ENCODE measurements around the gene ATRIP. TPM values are rescaled to one million over a fixed set of nuclear protein-coding genes. Genes with fewer than 3 reads are reported as not detected.

Gene ATRIP
- total RNA-seq, 1 donor from 2014 or later, result 9.6 TPM

DNA sequence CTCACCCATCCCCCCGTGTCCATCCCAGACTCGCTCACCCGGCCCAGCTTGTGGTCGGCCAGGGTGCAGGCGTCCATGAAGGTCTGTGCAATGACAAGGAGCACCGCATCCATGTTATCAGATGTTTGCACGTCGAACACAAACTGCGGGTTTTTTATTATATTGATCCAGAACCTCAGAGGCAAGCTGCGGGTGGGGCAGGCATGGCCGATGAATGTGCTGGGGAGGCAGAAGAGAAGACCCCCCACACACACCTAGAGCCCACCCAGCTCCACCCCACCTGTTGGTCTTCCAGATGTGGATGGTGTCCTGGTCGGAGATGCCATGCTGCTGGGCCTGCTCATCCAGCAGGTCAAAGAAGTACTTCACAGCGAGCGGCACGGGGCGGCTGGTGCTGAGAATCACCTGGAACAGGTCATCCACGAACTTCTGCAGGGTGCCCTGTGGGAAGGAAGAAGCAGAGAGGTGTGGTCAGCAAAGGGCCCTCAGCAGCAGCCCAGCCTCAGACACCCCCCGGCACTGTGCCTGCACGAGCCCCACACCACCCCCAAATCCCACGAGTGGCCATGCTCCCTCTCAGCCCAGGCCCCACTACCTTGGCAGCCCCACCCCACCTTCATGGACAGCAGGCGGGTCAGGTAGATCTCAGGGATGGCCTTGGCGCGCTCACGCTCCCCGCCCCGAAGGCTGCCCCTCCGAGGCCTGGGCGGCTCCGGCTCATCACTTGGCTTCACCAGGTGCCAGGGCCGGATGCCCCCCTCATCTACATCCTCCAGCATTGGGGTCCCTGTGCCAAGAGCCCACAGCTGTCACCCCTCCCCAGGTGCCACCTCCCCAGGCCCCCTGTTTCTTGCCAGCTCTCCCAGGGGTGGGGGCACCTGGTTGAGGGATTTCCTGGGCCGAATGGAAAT, 37.0 kb upstream of the ATRIP start:
- DNase-seq (ENCODE audit: low spot score), result no peak

DNA sequence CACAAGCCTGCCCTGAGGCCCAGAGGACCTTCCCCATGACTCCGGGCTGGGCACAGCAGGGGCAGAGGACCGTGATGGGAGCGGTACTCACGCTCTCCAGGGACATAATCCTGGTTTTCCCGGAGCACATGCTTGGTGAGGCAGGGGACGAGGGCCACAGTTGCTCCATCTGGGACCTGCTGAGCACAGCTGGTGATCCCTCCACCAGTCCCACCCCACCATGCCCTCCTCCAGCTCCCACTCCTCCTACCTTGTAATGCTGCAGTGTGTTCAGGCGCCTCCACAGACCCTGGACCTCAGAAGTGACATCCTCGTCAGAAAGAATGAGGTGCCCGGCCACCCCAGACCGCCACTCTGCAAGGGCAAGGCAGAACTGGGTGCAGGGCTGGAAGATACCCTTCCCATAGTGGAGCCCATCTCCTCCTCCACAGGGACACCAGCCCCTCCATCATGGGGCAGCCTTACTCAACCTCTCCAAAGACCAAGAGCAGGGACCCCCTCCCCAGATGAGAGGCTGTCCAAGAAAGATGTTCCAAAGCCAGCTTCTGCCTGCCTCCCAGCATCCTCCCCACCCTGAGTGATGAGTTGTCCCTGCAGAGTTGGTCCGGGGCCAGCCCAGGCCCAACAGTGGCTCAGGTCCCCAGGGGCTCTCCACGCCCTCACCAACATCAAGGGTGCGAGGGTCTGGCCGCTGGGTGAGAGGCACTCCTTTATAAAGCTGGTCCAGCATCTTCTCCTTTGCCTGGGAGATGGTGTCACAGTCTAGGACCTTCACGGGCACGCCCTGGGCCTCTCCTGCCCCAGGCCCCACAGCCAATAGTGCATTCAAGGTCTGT, 36.1 kb upstream of the ATRIP start:
- no peak for DNase-seq (ENCODE audit: low spot score)

DNA sequence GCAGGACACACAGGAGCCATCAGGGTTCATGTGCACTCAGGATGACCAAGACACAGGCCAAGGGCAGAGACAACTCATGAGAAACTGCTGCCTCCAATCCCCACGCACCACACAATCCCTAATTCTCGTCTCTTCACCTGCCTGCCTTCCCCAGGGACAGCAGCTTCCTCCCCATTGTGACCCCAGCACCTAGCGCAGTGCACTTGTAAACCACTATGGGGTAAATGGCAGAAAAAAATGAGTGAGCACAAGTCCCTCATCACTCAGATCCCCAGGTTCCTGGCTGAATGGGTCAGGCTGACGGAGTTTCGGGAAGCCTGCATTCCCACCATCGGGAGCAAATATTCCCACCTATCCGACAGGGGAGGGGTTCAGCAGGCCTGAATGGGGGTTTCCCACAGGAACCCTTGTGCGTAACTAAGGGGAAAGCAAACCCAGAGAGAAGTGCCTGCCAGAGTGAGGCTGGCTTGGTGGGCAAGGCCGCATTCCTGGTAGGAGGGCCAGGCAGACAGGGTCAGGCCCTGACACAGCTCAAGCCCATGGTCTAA, 35.4 kb upstream of the ATRIP start:
- DNase-seq (ENCODE audit: low spot score), result no peak

DNA sequence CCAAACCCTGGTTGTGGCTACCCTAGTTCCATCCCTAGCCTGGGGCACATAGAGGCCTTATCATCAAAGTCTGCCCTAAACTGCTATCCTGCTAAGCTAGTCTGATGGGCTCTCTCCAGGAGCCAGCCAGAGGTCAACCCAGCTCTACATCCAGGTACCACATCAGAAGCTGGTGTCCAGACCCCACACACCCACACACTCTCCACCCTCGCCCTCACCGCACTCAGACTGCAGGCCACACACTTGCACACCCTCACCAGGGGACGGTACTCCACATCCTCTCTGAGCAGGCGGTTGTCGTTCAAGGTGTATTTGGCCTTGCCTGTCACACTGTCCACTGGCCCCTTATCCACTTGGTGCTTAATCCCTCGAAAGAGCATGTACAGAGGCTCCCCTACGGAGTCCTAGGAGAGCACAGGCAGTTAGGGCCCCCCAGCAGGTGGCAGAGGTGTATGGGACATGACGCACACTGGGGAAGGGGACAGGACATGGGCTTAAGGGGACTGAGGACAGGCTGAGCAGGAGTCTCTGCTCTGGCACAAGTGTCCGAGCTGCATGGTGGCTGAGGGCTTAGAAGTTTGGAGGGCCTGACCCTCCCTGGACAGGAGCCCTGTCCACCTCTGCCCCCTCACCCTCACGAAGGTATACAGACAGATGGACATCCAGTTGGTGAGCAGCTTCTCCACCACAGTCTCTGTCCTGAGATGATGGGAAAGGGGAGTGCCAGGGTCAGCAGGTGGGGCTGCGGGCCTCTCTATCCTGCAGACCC, 34.7 kb upstream of the ATRIP start:
- no peak for DNase-seq (ENCODE audit: low spot score)

DNA sequence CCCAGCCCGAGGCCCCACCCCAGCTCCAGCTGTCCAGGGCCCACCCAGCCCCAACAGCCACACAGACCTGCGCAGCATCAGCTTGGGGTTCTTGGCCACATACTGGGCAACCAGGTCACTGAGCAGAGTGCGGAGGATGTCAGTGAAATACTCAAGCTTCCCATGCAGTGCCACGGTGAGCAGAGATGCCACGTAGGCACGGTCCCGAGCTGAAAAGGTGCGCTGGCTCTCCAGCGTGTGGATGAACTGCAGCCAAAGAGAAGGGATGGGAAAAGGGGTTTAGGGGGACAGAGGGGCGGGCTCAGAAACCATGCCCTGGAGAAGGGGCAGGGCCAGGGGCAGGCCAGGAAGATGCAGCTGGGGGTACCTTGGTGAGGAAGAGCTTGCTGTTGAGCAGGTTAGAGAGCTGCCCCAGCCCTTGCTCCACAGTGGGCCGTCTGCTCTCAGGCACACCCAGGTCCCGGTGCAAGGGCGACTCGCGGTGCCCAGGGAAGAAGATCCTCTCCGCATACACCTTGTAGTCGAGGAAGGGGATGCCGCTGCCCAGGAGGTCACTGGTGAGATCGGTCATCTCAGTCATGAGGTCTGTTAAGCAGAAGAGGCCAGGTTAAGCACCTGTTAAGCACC, 34.0 kb upstream of the ATRIP start:
- DNase-seq (ENCODE audit: low spot score), result no peak

DNA sequence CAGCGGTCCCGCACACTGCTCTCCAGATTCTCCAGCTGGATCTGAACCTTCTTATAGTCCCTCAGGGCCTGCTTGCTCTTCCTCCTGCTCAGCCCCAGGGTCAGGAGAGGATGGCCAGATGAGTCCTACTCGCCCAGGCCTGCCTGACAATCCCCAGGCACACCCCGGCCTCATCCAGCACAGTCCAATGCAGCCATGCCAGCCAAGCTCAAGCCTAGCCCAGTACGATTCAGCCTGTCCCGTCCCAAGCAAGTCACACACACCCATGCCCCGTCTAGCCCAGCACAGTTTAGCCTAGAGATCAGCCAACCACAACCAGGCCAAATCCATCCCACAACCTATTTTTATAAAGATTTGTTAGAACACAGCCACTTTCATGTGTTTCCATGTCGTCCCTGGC, 33.5 kb upstream of the ATRIP start:
- no peak for DNase-seq (ENCODE audit: low spot score)

DNA sequence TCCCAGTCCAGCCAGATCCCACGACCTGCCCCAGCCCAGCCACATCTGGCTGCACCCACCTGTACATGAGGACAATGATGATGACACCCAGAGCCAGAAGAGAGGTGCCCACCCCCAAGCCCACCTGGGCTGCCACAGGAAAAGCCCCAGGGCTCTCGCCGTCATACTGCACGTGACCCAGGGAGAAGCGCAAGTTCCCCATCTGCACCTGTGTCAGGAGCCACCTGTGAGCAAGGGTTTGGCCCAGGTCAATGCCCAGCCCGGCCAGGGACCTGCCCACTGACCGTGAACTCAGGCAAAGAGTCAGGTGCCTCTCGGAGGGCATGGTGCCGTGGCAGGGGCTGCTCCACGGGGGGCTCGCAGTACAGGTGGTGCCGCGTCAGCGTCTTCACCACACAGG, 32.9 kb upstream of the ATRIP start:
- DNase-seq (ENCODE audit: low spot score), result no peak

DNA sequence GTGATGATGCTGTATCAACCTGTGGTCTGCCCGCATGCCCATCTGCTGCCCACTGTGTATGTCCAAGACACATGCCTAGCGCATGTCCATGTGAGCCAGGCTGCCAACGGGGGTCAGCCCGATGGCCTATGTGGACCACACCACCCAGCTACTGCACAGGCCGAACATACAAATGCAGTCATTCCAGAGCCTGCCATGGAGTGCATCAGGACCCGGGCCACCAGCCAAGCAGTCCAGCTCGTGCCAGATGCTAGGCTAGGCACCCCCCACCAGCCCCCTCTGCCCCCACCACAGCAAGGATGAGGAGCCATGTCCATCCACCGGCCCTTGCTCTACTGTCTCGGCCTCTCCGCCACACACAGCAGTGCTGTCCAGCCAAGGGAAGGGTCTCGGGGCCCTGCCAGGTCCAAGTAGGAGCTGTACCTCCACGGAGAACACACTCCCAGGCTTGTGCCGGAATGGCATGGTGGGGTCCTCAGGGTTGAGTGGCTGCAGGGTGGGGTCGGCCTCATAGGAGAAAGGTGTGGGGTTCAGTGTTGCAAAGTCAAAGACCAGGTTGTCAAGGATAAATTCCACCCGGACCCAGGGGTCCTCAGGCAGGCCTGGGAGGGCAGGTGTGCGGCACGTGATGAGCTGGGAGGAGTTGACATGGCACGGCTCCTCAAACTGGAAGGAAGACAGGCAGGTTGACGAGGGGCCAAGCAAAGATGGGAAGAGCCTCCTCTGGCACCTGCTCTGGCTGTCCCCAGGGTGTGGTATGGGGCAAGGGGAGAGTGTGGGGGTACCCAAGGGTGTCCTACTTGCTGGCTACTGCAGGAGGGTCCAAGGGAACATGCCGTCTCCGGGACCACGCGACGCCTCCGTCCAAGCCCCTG, 31.9 kb upstream of the ATRIP start:
- DNase-seq (ENCODE audit: low spot score), result no peak

DNA sequence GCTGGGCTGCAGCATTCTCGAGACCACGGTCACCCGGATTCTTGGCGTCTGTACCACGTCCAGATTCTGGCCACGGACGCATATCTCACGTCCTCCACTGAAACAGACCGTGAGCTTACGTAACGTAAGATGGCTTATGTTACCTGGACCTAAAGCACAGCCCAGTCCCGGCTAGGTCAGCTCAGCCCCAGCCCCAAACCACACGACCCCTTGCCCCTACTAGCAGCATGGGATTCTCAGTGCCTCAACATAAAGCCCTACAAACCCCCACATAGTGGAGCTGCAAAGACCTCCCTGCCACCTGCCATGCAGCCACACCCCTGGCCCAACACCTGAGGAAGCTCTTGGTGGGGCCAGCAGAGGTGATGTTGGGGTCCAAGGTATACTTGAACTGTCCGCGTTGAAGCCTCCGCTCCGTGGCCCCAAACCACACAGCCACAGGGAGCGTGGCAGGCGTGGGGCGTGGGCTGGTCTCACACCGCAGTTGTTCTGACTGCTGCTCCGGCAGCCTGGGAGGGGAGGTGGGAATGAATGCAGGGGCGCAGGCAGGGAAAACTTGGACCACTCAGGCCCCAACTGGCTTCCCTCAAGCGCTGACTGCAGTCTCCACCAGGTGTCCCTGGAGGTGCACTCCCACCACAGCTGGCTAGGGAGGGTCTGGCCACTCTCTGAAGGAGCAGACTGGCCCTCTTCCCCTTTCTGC, 31.1 kb upstream of the ATRIP start:
- DNase-seq (ENCODE audit: low spot score), result no peak

DNA sequence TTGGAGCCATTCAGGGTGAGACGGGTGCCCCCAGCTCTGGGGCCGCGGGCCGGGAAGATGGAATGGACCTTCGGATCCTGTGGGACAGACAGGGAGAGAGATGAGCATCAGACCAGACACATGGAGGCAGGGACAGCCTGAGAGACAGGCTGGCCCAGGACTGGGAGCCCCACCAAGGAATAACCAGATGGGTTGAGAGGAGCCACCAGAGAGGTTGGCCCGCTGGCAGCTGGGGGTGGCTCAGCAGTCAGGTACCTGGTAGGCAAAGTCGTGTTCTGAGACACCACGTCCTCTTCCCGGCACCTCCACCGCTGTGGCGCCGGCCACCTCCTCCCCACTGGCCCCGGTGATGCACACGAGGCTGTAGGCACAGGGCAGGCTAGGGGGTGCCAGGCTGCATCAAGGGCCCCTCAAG, 30.4 kb upstream of the ATRIP start:
- no peak for DNase-seq (ENCODE audit: low spot score)

DNA sequence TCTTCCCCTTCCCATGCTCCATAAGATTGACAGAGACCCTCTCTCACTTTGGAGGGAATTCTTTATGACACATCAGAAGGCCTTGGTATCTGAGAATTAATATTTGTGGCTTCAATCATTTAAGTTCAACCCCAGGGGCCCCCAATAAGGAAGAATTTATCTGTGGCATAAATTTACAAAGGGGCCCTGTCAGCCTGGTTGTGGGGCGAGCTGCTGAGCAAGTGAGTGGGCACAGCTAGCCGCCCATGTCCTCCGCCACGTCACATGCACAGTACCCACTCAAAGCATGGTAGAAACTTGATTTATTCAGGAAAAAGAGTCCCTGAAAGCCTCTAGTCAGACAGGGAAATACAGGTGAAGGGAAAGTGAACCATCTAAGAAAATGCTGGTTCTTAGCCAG, 30.0 kb upstream of the ATRIP start:
- no peak for DNase-seq (ENCODE audit: low spot score)

DNA sequence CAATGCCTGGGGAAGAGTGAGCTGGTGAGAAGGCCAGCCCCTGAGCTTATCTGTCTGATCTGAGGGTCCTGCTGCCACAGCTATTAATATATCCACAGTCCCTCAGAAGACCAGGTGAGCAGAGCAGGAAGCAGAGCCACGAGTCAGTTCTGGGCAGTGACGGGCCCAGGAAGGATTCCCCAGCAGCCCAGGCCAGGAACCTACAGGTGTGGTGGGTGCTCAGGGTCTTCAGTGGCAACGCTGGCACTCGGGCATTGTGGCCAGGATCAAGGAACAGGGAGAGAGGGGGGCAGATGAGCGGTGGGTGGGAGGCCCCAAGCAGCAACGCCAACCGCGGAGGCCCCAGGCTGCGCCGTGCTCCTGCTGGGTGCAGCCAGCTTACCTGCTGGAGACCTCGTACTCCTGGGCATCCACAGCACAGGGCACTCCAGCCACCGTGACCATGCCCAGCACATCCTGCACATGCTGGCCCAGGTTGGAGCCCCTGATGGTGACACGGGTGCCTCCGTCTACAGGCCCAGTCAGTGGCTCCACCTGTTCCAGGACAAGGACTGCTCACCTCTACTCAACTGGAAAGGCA, 28.9 kb upstream of the ATRIP start:
- DNase-seq (ENCODE audit: low spot score), result no peak

DNA sequence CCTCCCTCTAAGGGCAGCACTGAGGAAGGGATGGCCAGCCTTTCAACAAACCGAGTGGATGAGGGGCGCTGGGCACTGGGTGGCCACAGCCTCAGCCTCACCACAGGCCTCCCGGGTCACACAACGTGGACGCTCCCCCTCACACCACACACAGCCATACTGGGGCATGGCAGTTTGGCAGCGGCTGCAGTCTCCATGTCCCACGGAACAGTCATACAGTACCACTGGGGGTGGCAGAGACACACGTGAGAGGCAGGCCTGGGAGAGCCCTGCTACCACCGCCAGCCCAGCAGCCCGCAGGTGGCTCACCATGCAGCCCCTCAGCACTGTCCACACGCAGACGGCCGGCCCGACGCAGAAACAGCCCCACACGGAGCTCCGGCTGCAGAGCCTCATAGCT, 28.4 kb upstream of the ATRIP start:
- no peak for DNase-seq (ENCODE audit: low spot score)

DNA sequence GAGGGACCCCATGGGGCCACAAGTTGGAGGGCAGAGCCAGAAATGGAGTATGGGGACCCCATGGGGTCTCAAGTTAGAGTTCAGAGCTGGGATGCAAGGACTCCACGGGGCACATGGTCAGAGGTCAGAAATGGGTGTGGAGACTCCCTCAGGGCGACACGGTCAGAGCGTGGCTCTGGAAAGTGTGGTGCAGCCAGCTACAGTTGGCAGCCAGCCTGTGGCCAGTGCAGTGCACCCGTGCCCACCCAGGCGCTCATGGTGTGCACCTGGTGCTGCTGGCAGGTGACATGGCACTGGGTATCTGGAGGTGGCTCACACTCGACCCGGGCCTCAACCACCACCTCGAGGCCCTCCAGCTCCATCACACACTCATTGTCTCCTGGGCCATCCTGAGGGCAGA, 27.9 kb upstream of the ATRIP start:
- DNase-seq (ENCODE audit: low spot score), result no peak

DNA sequence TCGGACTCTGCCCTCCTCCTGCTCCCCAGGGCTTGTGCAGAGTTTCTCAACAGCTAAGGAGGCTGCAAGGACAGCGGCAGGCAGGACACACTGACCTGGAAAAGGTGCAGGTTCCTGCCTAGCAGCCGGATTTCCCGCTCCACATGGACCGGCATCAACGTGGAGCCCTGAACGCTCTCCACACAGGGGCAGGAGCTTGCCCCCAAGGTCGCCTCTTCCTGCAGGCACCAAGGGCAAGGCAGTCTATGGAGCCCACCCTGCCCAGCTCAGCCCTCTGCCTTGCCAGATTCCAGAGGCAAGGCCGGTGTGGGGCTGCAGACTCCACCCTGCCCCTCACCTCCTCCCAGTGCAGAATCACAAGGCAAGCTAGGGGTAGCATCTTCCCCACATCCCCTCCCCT, 27.4 kb upstream of the ATRIP start:
- no peak for DNase-seq (ENCODE audit: low spot score)

DNA sequence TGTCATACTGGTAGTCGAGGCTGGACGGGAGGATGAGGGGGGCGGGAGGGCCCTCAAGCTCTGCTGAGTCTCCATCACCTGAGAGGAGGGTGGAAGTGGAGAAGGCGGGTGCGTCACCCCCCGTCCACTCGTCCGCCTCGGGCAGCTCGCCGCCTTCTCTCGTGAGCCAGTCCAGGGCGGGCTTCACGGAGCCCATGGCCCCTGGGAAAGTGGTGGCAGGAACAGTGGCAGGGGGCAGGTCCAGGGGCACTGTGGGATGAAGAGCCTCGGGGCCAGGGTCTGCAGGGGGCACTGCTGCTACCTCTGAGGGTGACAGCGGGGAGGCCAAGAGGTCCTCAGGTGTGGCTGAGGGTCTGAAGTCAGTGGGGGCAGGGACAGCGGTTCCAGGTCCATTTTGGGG, 26.9 kb upstream of the ATRIP start:
- DNase-seq (ENCODE audit: low spot score), result no peak

DNA sequence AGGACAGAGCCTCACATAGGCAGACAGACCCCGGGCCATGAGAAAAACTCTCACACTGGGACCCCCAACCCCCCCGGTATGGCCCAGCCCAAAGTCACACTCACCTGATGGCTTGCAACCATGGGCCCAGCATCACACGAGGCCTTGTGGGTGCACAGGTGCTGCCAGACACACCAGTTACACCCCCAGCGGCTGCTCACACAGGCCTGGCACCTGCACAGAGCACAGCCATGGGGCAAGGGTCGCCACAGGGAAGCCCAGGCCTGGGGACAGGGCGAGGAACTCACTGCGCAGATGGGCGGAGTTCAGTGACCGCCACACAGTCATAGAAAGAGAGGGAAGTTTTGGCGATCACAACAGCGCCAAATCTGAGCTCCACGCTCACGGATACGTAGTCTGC, 26.0 kb upstream of the ATRIP start:
- DNase-seq (ENCODE audit: low spot score), result no peak

DNA sequence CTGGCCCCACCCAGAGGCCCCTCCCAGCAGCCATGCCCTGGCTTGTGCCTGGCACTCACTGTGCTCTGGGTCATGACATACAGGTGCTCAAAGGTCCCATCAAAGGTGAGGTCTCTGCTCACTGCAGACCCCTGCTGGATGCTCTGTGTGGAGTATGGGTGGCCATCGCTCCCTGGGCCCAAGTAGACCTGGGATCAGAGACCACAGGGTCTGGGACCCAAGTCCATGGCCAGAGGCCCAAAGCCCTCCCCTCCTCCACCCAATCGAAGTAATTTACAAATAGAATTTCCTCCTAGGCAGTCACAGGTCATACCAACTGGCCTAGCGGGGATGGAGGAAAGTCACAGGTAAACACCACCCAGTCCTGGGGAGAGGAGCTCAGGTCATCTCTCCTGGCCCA, 24.3 kb upstream of the ATRIP start:
- DNase-seq (ENCODE audit: low spot score), result no peak

DNA sequence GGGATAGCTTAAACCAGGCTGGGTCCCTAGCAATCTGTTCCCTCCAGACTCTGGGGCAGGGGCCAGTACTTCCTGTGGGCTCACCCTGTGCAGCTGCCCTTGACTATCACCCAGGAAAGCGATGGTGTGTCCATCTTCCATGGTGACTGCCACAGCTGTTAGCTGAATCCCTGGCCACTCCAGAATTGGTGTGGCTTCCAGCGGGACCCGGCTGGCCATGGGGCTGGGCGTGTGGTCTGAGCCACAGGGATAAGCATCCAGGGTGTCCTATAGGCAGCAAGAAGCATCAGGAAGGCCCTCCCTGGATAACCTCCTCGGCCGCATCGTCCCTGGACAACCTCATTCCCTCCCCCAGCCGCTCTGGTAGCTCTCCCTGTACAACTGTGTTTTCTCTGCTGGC, 23.9 kb upstream of the ATRIP start:
- DNase-seq (ENCODE audit: low spot score), result no peak

Measured in ureter (tissue), 1 donor.